Psoas muscle (tissue), 8 donors: Measurements from ENCODE around the gene LRRC8D. TPM values are rescaled to one million over a fixed set of nuclear protein-coding genes. Genes with fewer than 3 reads are reported as not detected.

Source experiments
- ATAC-seq, 4 donors: fragments of 200-7000 bp; cut with Tn5 transposase; one replicate each; pipeline ENCODE4 v1.9.1; 2020; ENCODE audit warnings: moderate library complexity in 3 of 4, mild to moderate bottlenecking in 2 of 4
- DNase-seq, 2 donors: peaks; one replicate each; pipeline ENCODE4 v3.0.0-alpha.2; 2020
- H3K27ac ChIP-seq: fragments of 200-600 bp; one replicate; pipeline ENCODE4 v1.8.0; 2022
- H3K27me3 ChIP-seq, 3 donors: fragments of 200-600 bp in 1 of 3; one replicate each; pipeline versions ENCODE4 v1.6.1 to v1.8.0; 2013 to 2022; ENCODE audit warnings: low read length in 2 of 3, mild to moderate bottlenecking in 2 of 3, moderate library complexity in 1 of 3; ENCODE audit not compliant: insufficient read depth in 3 of 3
- H3K36me3 ChIP-seq, 2 donors: fragments of 200-600 bp in 1 of 2; one replicate each; pipeline versions ENCODE4 v1.6.1 to v1.8.0; 2013 to 2022; ENCODE audit warnings: low read depth in 1 of 2, mild to moderate bottlenecking in 1 of 2, moderate library complexity in 1 of 2; ENCODE audit not compliant: insufficient read depth in 1 of 2
- H3K4me1 ChIP-seq: fragments of 200-600 bp; one replicate; pipeline ENCODE4 v1.8.0; 2022
- H3K4me3 ChIP-seq: fragments of 200-600 bp; one replicate; pipeline ENCODE4 v1.8.0; 2022; ENCODE audit warnings: mild to moderate bottlenecking
- H3K9me3 ChIP-seq: fragments of 200-600 bp; one replicate; pipeline ENCODE4 v1.8.0; 2022
- WGBS, 3 donors: extraction: QIAGEN DNeasy Blood & Tissue Kit; methylation state at CpG; one replicate each; pipeline versions ENCODE4 v1.1.6 to v1.1.7; 2013; 5-methylcytosine and 5-hydroxymethylcytosine counted together
- intact Hi-C, 2 donors: fragments of 100-400 bp; cut with DNase I; formaldehyde crosslinking; loops; one replicate each; pipeline versions ENCODE4 v1.11.0 to v1.14.2; 2022
- polyA plus RNA-seq, 3 donors: library from polyadenylated mRNA; stranded (reverse); fragments of 200-250 nt; gene quantifications; one replicate each; pipeline ENCODE4 v1.2.3, GENCODE V29; 2013
- total RNA-seq, 4 donors: library from RNA; stranded (reverse); fragmentation: NEBNext Ultra II Directional in 2 of 4; extraction: Animal tissue kit (Norgen Biotek cat#: 25700) in 2 of 4; gene quantifications; one replicate each; pipeline versions ENCODE4 v1.2.1 to v1.2.4, GENCODE V29; 2021 to 2023
- TF ChIP-seq, protein P1 (sequence below): fragments of 200-600 bp; IDR thresholded peaks from one replicate; pipeline ENCODE4 v1.8.0; 2022; ENCODE audit warnings: antibody characterized with exemption
- donor health status: healthy with polysubstance abuse.
- donor health status: DM: no; HTN: no; CAD: no; lungs with moderate emphysema.
- donor health status: Bipolar disorder and iron deficiency.
- donor health status: healthy.
- donor health status: DM: yes; HTN: yes; CAD: no.
- donor health status: DM: no; HTN: no; CAD: no.
- donor health status: DM: no; HTN: no; CAD: no.
- donor health status: DM: yes; HTN: yes; CAD: no.

The LRRC8D gene
- total and polyA plus RNA-seq, 7 donors = 3.5 to 7.1 (median 5.6) TPM

- Histone ChIP-seq H3K27ac (no peak overlapping the region), H3K27me3 (no peaks in the 10 kb centered on the region), H3K9me3 (no peaks in the 10 kb centered on the region), H3K4me1 (peaks cover 1% of the 10 kb centered on the region), H3K36me3 (no peaks in the 10 kb centered on the region), H3K4me3 (no peak overlapping the region)
- ATAC-seq = no peak
- 86 to 100% (median 97%) methylated on average over 1 of the region's 1 CpG for WGBS, 3 donors
- DNase-seq = no peak
- intact Hi-C loops = no loop called here
- TF ChIP-seq, protein P1, sequence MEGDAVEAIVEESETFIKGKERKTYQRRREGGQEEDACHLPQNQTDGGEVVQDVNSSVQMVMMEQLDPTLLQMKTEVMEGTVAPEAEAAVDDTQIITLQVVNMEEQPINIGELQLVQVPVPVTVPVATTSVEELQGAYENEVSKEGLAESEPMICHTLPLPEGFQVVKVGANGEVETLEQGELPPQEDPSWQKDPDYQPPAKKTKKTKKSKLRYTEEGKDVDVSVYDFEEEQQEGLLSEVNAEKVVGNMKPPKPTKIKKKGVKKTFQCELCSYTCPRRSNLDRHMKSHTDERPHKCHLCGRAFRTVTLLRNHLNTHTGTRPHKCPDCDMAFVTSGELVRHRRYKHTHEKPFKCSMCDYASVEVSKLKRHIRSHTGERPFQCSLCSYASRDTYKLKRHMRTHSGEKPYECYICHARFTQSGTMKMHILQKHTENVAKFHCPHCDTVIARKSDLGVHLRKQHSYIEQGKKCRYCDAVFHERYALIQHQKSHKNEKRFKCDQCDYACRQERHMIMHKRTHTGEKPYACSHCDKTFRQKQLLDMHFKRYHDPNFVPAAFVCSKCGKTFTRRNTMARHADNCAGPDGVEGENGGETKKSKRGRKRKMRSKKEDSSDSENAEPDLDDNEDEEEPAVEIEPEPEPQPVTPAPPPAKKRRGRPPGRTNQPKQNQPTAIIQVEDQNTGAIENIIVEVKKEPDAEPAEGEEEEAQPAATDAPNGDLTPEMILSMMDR = no peak
Observed at GRCh38 chr1:89887713-89888112, 66.9 kb downstream of the LRRC8D start.

GRCh38 chr1:89888480-89889322 lies 67.9 kb downstream of the LRRC8D start:
- H3K36me3 ChIP-seq = no peaks in the 10 kb centered on the region
- H3K4me1 ChIP-seq = peaks cover 2% of the 10 kb centered on the region
- DNase-seq = no peak
- TF ChIP-seq, protein P1 = no peak
- H3K27ac ChIP-seq = no peak overlapping the region
- no peaks in the 10 kb centered on the region for H3K27me3 ChIP-seq
- intact Hi-C loops = no loop called here
- H3K9me3 ChIP-seq = no peaks in the 10 kb centered on the region
- WGBS, 3 donors = 83 to 91% (median 88%) methylated on average over 5 of the region's 5 CpGs
- no peak overlapping the region for H3K4me3 ChIP-seq
- no peak for ATAC-seq

GRCh38 chr1:89889323-89889615 lies 68.4 kb downstream of the LRRC8D start:
- no peak overlapping the region for H3K4me3 ChIP-seq
- DNase-seq (no peak), ATAC-seq (no peak)
- TF ChIP-seq, protein P1 = no peak
- no peaks in the 10 kb centered on the region for H3K9me3 ChIP-seq
- intact Hi-C loops = no loop called here
- no peaks in the 10 kb centered on the region for H3K27me3 ChIP-seq
- peaks cover 6% of the 10 kb centered on the region for H3K4me1 ChIP-seq
- H3K36me3 ChIP-seq = no peaks in the 10 kb centered on the region
- H3K27ac ChIP-seq = no peak overlapping the region

- Histone ChIP-seq H3K36me3 (no peaks in the 10 kb centered on the region), H3K9me3 (no peaks in the 10 kb centered on the region), H3K27me3 (no peaks in the 10 kb centered on the region), H3K4me3 (no peak overlapping the region), H3K27ac (no peak overlapping the region), H3K4me1 (peaks cover 6% of the 10 kb centered on the region)
- DNase-seq (no peak), ATAC-seq (peak in 1 of 4 donors; percentile 20)
- 78 to 81% (median 80%) methylated on average over 7 of the region's 7 CpGs for WGBS, 3 donors
- TF ChIP-seq, protein P1 = no peak
- intact Hi-C loops = no loop called here
Observed at GRCh38 chr1:89890085-89890752, 69.4 kb downstream of the LRRC8D start.
